Lower leg skin (tissue), 4 donors: ENCODE results near the gene APOD. TPM values are rescaled to one million over a fixed set of nuclear protein-coding genes. Genes with fewer than 3 reads are reported as not detected.

ENCODE experiments used
- DNase-seq, 2 donors: peaks; one replicate each; pipeline ENCODE4 v3.0.0-alpha.2; 2019; ENCODE audit warnings: low spot score in 2 of 2
- H3K4me3 ChIP-seq: fragments of 200-600 bp; sonication (generic); 2 replicates; pipeline ENCODE4 v1.5.1; 2017; ENCODE audit warnings: mild to moderate bottlenecking, low read depth; ENCODE audit not compliant: poor library complexity, severe bottlenecking
- POLR2A ChIP-seq, 2 donors: fragments of 450-650 bp; IDR thresholded peaks; one replicate each; pipeline ENCODE4 v1.6.1; 2016 to 2017; ENCODE audit warnings: antibody characterized with exemption in 2 of 2, mild to moderate bottlenecking in 1 of 2, moderate library complexity in 1 of 2
- WGBS, 2 donors: methylation state at CpG; one replicate each; pipeline ENCODE4 v1.1.5; 2018; 5-methylcytosine and 5-hydroxymethylcytosine counted together
- intact Hi-C: fragments of 100-400 bp; cut with DNase I; formaldehyde crosslinking; loops from one replicate; pipeline ENCODE4 v1.15.0; 2023; ENCODE audit warnings: low total_unique reads
- total RNA-seq, 4 donors: library from RNA; depleted of rRNA; stranded (reverse); fragments of >200 nt; gene quantifications; one replicate each; pipeline ENCODE4 v1.1.0, GENCODE V29; 2016
- TF ChIP-seq, protein P1 (sequence below), 3 donors: fragments of 450-650 bp; IDR thresholded peaks; one replicate each; pipeline ENCODE4 v1.5.1; 2016; ENCODE audit warnings: antibody characterized with exemption in 3 of 3, mild to moderate bottlenecking in 3 of 3, moderate library complexity in 2 of 3

The APOD gene
- total RNA-seq, 4 donors from 2014 or later: 201 to 766 (median 373) TPM

- no peak for DNase-seq
- no peak for TF ChIP-seq POLR2A (IDR thresholded peaks at IDR 0.05)
- TF ChIP-seq, protein P1, sequence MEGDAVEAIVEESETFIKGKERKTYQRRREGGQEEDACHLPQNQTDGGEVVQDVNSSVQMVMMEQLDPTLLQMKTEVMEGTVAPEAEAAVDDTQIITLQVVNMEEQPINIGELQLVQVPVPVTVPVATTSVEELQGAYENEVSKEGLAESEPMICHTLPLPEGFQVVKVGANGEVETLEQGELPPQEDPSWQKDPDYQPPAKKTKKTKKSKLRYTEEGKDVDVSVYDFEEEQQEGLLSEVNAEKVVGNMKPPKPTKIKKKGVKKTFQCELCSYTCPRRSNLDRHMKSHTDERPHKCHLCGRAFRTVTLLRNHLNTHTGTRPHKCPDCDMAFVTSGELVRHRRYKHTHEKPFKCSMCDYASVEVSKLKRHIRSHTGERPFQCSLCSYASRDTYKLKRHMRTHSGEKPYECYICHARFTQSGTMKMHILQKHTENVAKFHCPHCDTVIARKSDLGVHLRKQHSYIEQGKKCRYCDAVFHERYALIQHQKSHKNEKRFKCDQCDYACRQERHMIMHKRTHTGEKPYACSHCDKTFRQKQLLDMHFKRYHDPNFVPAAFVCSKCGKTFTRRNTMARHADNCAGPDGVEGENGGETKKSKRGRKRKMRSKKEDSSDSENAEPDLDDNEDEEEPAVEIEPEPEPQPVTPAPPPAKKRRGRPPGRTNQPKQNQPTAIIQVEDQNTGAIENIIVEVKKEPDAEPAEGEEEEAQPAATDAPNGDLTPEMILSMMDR (IDR thresholded peaks at IDR 0.05): no peak
- no peak overlapping the region for H3K4me3 ChIP-seq
- 74 to 79% methylated on average over 2 of the region's 2 CpGs for WGBS, 2 donors
- intact Hi-C loops: no loop called here
These were observed 45.7 kb downstream of the APOD start for GRCh38 chr3:195537995-195538394.

DNA sequence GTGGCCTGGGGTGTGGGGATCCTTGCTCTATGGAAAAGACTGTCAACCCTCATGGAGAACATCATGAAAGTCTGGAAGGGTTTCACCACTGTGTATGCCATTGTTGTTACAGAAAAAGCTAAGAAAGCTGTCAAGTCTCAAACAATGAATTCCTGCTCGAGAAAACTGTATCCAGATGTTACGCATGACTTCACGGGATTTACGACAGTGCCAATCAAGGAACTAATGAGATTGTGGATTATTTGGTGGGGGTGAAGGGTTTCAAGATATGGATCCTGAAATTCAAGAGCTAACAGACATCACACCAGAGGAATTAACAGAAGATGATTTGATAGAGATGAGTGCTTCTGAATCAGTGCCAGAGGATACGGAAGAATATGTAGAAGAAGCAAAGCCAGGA lies 48.4 kb downstream of the APOD start:
- no peak for DNase-seq
- no peak overlapping the region for H3K4me3 ChIP-seq
- intact Hi-C loops: no loop called here
- 76% methylated on average over 5 of the region's 5 CpGs for WGBS, 2 donors
- TF ChIP-seq POLR2A (IDR thresholded peaks at IDR 0.05): no peak
- TF ChIP-seq, protein P1 (IDR thresholded peaks at IDR 0.05): no peak

DNA sequence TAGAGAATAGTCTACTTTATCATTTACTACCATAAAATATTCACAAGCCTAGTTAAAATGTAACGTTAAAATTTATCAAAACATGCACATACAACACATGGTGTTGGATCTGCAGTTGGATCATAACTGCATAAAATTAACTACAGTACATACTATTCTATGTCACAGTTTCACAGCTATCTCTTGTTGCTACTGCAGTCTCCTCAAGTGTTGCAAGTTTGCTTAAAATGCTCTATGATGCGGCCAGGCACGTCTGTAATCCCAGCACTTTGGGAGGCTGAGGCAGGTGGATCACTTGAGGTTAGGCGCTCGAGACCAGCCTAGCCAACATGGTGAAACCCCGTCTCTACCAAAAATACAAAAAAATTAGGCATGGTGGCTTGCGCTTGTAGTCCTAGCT lies 50.9 kb downstream of the APOD start:
- no peak for DNase-seq
- TF ChIP-seq, protein P1 (IDR thresholded peaks at IDR 0.05): no peak
- no peak for TF ChIP-seq POLR2A (IDR thresholded peaks at IDR 0.05)
- WGBS, 2 donors: 79 to 85% methylated on average over 7 of the region's 7 CpGs
- no peak overlapping the region for H3K4me3 ChIP-seq
- intact Hi-C loops: no loop called here

DNA sequence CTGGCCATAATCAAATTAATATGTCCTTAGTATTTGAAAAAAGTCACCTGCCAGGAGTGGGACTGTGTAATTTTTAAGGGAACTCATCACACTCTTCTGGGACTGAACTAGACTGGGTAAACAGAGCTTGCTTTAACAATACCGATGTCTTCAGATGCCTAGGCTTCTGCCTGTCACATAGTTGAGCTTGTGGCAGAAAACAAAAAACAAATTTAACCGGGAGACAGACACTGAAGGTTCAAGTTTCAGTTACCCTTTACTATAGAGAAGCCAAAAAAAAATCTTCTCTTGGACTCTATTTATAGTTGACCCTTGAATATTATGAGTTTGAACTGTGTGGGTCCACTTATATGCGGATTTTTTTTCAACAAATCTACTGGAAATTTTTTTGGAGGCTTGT lies 51.4 kb downstream of the APOD start:
- TF ChIP-seq, protein P1 (IDR thresholded peaks at IDR 0.05): no peak
- no peak for TF ChIP-seq POLR2A (IDR thresholded peaks at IDR 0.05)
- intact Hi-C loops: no loop called here
- H3K4me3 ChIP-seq: no peak overlapping the region
- DNase-seq: no peak
- WGBS, 2 donors: 53 to 77% methylated on average over 3 of the region's 3 CpGs

GRCh38 chr3:195531683-195532082 lies 52.1 kb downstream of the APOD start:
- TF ChIP-seq, protein P1 (IDR thresholded peaks at IDR 0.05): no peak
- TF ChIP-seq POLR2A (IDR thresholded peaks at IDR 0.05): no peak
- no peak for DNase-seq
- WGBS, 2 donors: 96 to 98% methylated on average over 5 of the region's 5 CpGs
- no peak overlapping the region for H3K4me3 ChIP-seq
- intact Hi-C loops: no loop called here

DNA sequence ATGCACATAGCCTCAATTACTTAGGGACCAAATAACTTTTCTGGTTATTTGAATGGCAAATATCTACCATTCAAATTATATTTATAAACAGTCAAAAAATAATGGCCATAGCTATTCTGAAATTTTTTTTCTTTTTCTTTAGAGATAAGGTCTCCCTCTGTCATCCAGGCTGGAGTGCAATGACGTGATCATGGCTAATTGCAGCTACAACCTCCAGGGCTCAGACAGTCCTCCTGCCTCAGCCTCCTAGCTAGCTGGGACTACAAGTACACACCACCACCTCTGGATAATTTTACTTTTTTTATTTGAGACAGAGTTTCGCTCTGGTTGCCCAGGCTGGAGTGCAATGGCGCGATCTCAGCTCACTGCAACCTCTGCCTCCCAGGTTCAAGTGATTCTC lies 57.2 kb downstream of the APOD start:
- DNase-seq: no peak
- intact Hi-C loops: no loop called here
- whole genome bisulfite sequencing, 2 donors: 97 to 99% methylated on average over 4 of the region's 4 CpGs
- H3K4me3 ChIP-seq: no peak overlapping the region
- TF ChIP-seq POLR2A (IDR thresholded peaks at IDR 0.05): no peak
- TF ChIP-seq, protein P1 (IDR thresholded peaks at IDR 0.05): no peak
